Liver (tissue), 3 donors: Measurements from ENCODE around the gene LIPH.

Experiments used
- ATF3 ChIP-seq: IDR thresholded peaks from 2 replicates; pipeline ENCODE4 v1.6.1; 2016; ENCODE audit warnings: antibody characterized with exemption
- CTCF ChIP-seq: fragments of 150-350 bp; IDR thresholded peaks from 2 replicates; pipeline ENCODE4 v1.5.1; 2017; ENCODE audit warnings: improper control_type of control experiment, low read depth, low read length; ENCODE audit not compliant: missing input control
- REST ChIP-seq: IDR thresholded peaks from 2 replicates; pipeline ENCODE4 v1.6.1; 2016; ENCODE audit warnings: antibody characterized with exemption, mild to moderate bottlenecking
- YY1 ChIP-seq: IDR thresholded peaks from 2 replicates; pipeline ENCODE4 v1.6.1; 2016; ENCODE audit warnings: antibody characterized with exemption, mild to moderate bottlenecking
- donor health status: healthy.
- donor health status: healthy.

- TF ChIP-seq CTCF (no peak), YY1 (no peak), REST (no peak), ATF3 (no peak)
Measured at GRCh38 chr3:185517387-185518130, 34.8 kb downstream of the LIPH start.
